Measurements from ENCODE around the gene ZNF423.

The ZNF423 gene

DNA sequence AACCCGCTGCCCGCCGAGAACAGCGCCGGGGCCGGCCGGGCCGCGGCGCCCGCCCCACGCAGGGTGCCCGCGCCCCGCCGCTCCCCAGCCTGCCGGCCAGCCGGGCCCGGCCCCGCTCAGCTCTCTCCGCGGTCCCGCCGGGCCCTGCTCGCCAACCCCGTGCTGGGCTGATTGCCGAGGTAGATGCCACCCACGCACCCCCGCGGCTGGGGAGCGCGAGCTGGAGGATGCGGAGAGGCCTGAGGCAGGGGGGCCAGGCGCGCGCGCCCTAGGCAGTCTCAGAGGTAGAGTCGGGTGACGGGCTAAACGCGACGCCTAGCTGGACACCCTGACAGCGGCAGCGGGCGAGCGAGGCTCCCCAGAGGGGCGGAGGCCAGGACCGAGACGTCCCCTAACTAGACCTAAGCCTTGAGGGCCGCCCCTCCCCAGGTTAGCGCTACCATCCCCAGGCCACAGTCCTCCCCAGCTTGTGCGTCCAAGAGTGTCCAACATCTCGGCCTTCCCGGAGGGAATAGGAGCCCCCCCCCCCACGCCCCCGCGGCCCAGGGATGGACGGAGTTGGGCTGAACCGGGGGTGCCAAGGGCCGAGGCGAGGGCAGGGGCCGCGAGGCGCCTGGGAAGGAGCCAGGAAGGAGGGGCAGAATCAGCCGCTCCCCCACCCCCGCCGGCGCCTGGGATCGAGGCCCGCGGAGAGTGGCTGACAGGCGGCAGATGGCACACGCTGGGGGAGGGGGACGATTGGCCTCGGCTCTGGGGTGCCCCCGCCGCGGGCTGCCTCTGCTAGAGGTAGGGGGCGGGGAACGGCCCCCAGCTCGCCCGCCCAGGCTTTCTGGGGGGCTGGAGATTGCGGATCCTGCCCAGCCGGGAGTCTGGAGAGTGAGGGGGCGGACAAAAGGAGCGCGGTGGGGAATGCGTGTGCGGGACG lies 2.5 kb upstream of the ZNF423 start:
- H3K36me3 Mint-ChIP-seq (ENCODE audit: low read depth), result no peaks in the 10 kb centered on the region
- peaks cover 44% of the 10 kb centered on the region for H3K27me3 Mint-ChIP-seq

DNA sequence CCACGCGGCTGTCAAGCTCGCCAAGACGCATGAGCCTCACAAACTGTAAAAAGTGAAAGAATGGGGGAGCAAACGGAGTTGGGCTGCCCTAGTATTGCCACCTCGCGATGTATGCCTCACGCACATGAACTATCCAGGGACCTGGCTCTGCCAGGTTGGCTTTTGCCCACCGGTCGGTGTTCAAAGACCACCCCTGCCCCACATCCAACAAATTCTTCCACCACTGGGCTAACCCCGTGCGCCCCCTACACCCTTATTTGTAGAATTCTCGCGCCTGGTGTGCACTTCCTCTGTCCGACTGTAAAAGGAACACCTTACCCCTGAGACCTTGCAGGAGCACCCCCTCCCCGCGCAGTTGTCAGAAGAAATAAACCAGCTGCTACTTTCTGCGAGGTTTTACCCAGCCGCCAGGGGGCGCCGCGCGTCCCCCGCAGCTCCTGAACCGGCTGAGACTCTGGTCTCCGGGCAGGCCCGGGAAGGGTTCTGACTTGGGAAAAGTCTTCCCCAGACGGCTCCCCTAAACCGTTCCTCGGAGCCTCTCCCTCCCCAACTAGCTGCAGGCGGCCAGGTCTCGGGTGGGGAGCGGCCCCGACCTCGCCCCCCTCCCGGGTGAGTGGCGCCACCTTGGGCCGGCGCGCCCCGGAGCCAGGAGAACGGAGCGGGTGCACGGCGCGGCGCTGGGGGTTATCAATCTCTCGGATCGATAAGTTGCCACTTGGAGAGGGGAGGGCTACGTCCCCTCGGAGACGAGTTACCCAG lies 1.7 kb upstream of the ZNF423 start:
- Mint-ChIP-seq H3K9me3 (no peaks in the 10 kb centered on the region), H3K27me3 (peaks cover 51% of the 10 kb centered on the region), H3K36me3 (ENCODE audit: low read depth) (no peaks in the 10 kb centered on the region), H3K4me1 (peaks cover 10% of the 10 kb centered on the region), H3K27ac (no peak overlapping the region), H3K4me3 (peak overlapping the region; percentile 67)
- peak; percentile 5 for ATAC-seq
- peak; percentile 54 for DNase-seq

More for the DNA sequence above, 2.5 kb upstream of the ZNF423 start:
- Mint-ChIP-seq H3K27ac (no peak overlapping the region), H3K4me1 (peaks cover 10% of the 10 kb centered on the region), H3K9me3 (no peaks in the 10 kb centered on the region), H3K4me3 (no peak overlapping the region)
- ATAC-seq, result peak; percentile 13
- DNase-seq, result peak; percentile 41

DNA sequence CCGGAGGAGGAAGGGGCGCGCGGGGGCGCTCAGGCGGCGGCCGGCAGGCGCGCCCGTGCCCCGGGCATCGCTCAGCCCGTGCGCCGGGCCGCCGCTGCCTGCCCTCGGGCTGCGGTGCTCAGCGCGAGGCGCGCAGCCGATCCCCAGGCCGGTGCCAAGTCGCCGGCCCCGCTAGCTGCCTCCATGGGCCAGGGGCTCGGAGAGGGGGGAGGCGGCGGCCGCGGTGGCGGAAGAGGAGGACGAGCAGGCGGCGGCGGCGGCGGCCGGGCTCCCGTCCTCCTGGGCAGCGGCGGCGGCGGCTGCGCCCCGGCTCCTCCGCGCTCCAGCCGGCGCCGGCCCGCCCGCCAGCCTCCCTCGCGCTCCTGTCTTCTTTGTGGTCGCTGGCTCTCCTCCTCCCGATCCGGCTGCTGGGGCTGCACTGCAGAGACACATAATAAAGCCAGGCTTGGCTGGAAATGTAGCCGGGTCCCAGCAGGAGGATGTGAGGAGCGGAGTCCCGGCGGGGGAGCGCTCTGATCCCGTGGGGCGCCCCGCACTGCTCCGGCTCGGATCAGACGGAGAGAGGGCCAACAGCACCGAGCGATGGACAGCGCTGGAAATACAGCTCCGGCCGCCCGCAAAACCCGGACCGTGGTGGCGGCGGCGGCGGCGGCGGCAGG lies 889 bp upstream of the ZNF423 start:
- no peaks in the 10 kb centered on the region for H3K36me3 Mint-ChIP-seq (ENCODE audit: low read depth)
- H3K27me3 Mint-ChIP-seq, result peaks cover 52% of the 10 kb centered on the region
- peak; percentile 16 for DNase-seq

DNA sequence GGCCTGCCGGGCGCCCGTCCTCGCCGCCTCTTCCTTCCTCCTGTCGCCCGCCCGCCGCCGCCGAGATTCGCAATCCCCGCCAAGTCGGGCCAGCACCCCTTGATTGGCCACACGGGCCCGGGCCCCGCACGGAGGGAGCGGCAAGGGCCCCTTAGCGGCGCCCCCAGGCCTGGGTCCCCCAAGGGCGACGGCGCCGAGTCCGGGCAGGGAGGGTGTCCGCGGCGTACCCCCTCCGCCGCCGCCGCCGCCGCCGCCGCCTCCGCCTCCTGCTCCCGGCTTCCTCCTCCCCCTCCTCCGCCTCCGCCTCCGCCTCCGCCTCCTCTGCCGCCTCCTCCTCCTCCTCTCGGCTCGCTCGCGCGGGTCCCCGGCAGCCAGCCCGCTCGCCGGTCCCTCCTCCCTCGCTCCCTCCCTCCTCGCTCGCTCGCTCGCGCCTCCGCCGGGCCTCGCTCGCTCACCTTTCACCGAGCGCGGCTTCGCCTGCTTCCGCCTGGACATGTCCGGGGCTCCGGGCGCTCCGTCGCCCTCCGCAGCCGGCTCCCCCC lies 561 bp downstream of the ZNF423 start:
- Mint-ChIP-seq H3K36me3 (ENCODE audit: low read depth) (no peaks in the 10 kb centered on the region), H3K4me1 (peaks cover 10% of the 10 kb centered on the region), H3K4me3 (peak overlapping the region; percentile 29), H3K27ac (no peak overlapping the region), H3K9me3 (no peaks in the 10 kb centered on the region), H3K27me3 (peaks cover 46% of the 10 kb centered on the region)
- ATAC-seq (peak; percentile 17), DNase-seq (peak; percentile 40)

More for the DNA sequence above, 889 bp upstream of the ZNF423 start:
- ATAC-seq, result peak; percentile 48
- H3K9me3 Mint-ChIP-seq, result no peaks in the 10 kb centered on the region
- peak overlapping the region; percentile 55 for H3K4me3 Mint-ChIP-seq
- no peak overlapping the region for H3K27ac Mint-ChIP-seq
- H3K4me1 Mint-ChIP-seq, result peaks cover 10% of the 10 kb centered on the region

DNA sequence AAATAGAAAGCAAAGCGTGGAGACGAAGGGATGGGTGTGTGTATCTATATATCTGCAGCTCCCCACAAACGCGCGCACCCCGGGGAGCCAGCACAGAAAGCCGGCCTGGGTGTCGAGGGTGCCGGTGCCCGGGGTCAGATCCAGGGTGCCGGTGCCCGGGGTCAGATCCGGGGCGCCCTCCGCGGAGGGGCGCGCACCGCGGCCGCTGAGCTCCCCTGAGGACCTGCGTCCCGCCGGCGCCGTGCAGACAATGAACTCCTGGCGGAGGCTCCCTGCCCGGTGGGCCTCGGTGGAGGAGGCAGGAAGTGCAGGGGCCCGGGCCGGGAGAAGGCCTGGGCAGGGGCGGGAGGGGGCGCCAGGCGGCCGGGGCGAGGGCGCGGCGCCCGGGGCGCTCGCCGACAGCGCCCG lies 1.1 kb downstream of the ZNF423 start:
- H3K27me3 Mint-ChIP-seq, result peaks cover 40% of the 10 kb centered on the region
- H3K27ac Mint-ChIP-seq, result no peak overlapping the region
- no peaks in the 10 kb centered on the region for H3K9me3 Mint-ChIP-seq
- ATAC-seq (peak; percentile 14), DNase-seq (peak; percentile 12)
- no peak overlapping the region for H3K4me3 Mint-ChIP-seq
- H3K4me1 Mint-ChIP-seq, result peaks cover 10% of the 10 kb centered on the region
- no peaks in the 10 kb centered on the region for H3K36me3 Mint-ChIP-seq (ENCODE audit: low read depth)

DNA sequence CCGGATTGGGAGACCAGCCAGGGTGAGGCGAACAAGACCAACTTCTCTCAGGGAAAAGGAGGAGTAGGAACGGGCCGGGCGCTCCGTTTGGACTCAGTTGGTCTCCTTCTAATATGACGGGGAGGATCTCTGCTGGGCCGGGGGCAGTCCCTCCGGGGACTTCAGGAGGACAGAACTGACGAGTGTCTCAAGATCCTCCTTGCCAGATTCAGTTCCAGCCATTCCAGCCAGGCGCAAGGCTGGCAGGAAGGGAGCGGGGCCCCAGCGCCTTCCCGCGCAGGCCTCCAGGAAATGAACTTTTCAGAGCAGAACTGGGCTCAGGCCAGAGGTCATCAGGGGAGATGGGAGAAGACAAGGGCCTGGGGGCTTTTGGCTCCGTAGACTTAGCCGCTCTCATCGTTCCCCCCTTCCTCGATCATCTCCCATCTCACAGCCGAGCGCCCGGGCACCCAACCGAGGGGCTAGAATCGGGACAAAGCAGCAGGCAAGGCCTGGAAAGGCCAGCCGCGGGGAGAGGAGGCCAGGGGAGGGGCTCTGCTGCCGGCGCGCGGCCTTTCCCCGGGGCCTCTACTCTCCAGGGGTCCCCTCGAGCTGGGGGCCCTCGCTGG lies 1.6 kb downstream of the ZNF423 start:
- Mint-ChIP-seq H3K27ac (no peak overlapping the region), H3K36me3 (ENCODE audit: low read depth) (no peaks in the 10 kb centered on the region), H3K4me3 (no peak overlapping the region), H3K27me3 (peaks cover 37% of the 10 kb centered on the region), H3K4me1 (peaks cover 8% of the 10 kb centered on the region), H3K9me3 (no peaks in the 10 kb centered on the region)
- no peak for DNase-seq
- no peak for ATAC-seq

DNA sequence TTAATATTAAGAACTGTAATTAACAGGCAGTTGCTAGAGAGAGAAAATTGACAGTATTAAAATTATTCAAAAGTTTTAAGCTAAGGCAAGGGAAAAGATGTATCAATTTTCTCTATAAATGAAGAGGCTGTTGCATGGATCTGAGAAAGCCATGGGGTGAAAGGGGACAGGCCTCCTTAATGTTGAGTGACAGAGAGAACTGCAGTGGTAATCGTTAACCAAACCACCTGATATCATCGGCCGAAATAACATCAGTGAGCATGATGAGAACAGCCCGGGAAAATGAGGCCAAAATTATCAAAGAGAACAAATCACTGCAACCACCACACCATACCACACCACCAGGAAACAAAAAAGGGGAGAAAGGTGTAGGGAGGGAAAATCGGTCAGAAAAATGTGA lies 3.6 kb downstream of the ZNF423 start:
- DNase-seq (no peak), ATAC-seq (no peak)
- H3K27me3 Mint-ChIP-seq, result peaks cover 37% of the 10 kb centered on the region
- H3K36me3 Mint-ChIP-seq (ENCODE audit: low read depth), result no peaks in the 10 kb centered on the region
- no peak overlapping the region for H3K27ac Mint-ChIP-seq
- H3K4me3 Mint-ChIP-seq, result no peak overlapping the region
- peaks cover 2% of the 10 kb centered on the region for H3K4me1 Mint-ChIP-seq
- no peaks in the 10 kb centered on the region for H3K9me3 Mint-ChIP-seq

DNA sequence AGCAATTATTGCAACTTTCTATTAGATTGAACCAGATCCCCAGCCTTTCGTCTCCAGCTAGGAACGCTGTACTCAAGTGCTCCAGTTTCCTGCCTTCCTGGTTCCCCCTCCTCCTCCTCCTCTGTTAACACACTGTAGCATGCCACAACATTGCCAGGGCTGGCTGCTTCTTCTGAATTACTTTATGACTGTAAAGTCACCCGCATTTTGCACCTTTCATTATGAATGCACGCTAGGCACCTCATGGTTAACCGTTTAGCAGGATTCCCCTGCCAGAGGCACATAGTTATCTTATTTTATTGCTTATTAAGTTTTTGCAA lies 4.5 kb downstream of the ZNF423 start:
- DNase-seq (no peak), ATAC-seq (no peak)
- Mint-ChIP-seq H3K36me3 (ENCODE audit: low read depth) (no peaks in the 10 kb centered on the region), H3K4me3 (no peak overlapping the region), H3K27me3 (peaks cover 38% of the 10 kb centered on the region), H3K27ac (no peak overlapping the region), H3K4me1 (no peaks in the 10 kb centered on the region), H3K9me3 (no peaks in the 10 kb centered on the region)

DNA sequence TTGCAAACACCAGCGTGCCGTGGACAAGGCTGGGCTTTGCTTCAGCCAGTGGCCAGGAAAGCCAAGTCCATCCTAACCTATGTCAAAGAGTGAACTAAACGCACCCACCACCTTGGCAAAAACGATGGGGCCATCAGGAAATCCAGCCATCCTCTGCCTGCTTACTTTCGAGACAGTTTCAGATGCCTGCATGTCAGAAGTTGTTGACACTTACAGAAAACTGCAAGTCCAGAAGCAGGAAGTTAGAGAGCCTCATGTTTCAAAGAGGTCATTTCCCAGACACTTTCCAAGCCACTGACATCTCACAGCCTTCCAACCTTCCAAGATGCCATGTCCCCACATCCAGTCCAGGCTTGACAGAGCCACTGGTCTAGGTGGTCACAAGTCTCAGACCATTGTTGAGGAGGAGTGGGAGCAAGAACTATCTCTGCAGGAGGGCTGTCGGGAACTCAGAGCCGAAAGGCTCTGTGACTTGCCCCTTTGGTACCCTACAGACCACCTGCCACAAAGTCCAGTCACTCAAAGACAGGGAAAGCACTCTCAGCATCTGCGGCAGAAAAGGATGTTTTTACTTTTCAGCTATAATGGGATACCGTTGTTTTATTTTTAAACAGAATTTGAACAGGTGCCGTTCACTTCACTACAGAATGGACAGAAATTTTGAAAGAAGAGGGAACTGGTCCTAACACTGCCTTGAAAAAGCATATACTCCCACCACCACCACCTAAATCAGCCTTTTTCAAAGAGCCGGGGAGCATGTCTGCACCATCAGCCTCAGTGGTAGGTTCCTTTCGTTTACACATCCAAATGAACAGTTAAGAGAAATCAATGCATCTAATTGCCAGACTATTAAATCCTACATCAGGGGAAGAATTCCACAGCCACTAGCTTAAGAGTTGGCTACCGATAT lies 5.1 kb downstream of the ZNF423 start:
- peaks cover 34% of the 10 kb centered on the region for H3K27me3 Mint-ChIP-seq
- H3K4me3 Mint-ChIP-seq, result no peak overlapping the region
- no peaks in the 10 kb centered on the region for H3K36me3 Mint-ChIP-seq (ENCODE audit: low read depth)
- ATAC-seq (no peak), DNase-seq (no peak)
- no peaks in the 10 kb centered on the region for H3K9me3 Mint-ChIP-seq
- H3K4me1 Mint-ChIP-seq, result no peaks in the 10 kb centered on the region
- H3K27ac Mint-ChIP-seq, result no peak overlapping the region

DNA sequence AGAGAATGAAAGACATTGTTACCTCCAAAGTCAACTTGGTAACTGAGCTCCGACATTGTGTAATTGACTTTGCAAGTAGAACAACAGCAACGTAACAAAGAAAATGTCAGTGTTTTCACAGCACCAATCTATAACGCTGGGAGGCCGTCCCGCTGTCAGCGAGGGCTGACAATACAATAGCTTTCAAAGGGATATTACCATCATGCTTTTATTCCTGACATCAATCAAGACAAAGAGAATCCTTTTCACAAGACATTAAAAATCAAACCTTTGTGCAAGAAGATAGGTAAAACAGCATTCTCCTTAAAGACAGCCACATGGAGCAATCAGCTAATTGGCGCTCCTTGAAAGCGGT lies 6.2 kb downstream of the ZNF423 start:
- Mint-ChIP-seq H3K27me3 (peaks cover 34% of the 10 kb centered on the region), H3K27ac (no peak overlapping the region), H3K36me3 (ENCODE audit: low read depth) (no peaks in the 10 kb centered on the region), H3K4me1 (no peaks in the 10 kb centered on the region), H3K4me3 (no peak overlapping the region), H3K9me3 (no peaks in the 10 kb centered on the region)
- ATAC-seq (no peak), DNase-seq (no peak)

DNA sequence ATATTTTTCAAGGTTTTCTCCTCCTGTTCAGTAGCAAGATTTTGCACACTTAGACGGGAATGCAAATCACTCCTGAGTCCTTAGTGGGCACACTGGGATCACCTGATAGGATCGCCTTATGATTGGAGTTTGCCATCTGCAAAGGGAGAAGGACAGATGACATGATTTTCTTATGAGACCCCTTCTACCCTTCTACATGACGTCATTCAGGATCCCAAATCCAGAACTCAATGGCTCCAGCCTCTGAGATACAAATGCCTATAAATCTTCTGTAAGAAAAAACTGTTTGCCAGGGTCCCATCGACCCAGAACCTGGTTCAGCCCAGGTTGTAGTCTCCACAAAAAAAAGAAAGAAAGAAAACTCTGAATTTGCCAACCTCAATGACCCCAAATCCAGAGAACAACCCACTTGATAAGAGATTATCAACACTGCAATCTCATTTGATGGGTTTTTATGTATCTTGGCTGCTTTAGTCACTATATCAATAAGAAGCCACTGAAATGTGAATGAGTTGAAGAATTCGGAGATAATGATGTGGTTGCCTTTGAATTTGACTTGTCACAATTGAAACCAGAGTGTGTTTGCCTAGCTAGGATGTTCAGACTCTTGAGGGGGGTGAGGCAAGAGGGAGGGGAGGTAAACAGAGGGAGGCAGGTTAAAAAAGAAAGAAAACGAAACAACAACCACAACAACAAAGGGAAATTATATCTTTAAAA lies 6.7 kb downstream of the ZNF423 start:
- DNase-seq (no peak), ATAC-seq (no peak)
- Mint-ChIP-seq H3K27me3 (peaks cover 30% of the 10 kb centered on the region), H3K36me3 (ENCODE audit: low read depth) (no peaks in the 10 kb centered on the region), H3K4me1 (no peaks in the 10 kb centered on the region), H3K9me3 (no peaks in the 10 kb centered on the region), H3K27ac (no peak overlapping the region), H3K4me3 (no peak overlapping the region)

DNA sequence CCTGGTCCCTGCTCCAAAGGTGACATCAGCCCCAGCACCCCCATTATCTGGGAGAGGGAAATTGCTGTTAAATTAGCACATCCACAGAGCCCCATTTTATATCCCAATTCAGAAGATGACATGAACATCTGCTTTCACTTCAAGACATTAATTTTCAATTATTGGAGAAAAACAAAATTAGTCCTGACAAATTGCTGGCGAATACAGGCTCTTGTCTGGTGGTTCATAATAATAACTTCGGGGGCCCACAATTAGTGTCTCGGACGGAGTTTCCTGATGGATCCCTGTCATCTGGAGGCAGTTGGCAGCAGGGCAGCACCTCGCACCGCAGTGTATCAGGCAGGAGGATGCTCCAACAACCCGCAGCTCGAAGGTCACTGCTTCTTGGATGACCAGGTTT lies 7.4 kb downstream of the ZNF423 start:
- H3K4me1 Mint-ChIP-seq, result no peaks in the 10 kb centered on the region
- no peaks in the 10 kb centered on the region for H3K9me3 Mint-ChIP-seq
- H3K27ac Mint-ChIP-seq, result no peak overlapping the region
- no peak for ATAC-seq
- no peak for DNase-seq
- no peak overlapping the region for H3K4me3 Mint-ChIP-seq
- H3K27me3 Mint-ChIP-seq, result peaks cover 24% of the 10 kb centered on the region
- no peaks in the 10 kb centered on the region for H3K36me3 Mint-ChIP-seq (ENCODE audit: low read depth)

DNA sequence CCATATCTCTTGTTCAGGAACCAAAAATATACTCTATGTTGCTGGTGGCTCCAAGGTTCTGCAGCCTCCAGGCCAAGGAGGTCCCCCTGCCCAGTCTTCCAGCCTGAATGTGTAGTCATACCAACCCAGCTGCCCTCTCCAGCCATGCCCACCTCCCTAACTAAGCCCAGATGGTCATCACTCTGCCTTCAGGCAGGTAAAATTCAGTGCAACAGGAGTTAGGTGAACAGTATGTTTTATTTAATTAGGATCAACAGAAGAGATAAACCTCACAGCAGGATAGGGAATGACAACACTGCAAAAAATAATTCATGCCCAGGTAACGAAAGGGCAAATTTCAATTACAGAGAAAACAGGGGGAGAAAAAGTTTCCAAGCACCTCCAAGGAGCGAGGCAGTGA lies 9.1 kb downstream of the ZNF423 start:
- Mint-ChIP-seq H3K4me3 (no peak overlapping the region), H3K4me1 (no peaks in the 10 kb centered on the region), H3K27me3 (peaks cover 13% of the 10 kb centered on the region), H3K9me3 (no peaks in the 10 kb centered on the region), H3K36me3 (ENCODE audit: low read depth) (no peaks in the 10 kb centered on the region), H3K27ac (no peak overlapping the region)
- ATAC-seq (no peak), DNase-seq (no peak)

Measured in activated naive CD8-positive, alpha-beta T cell treated with anti-CD3 and anti-CD28 coated beads, Interleukin-2, amount 50 U/mL, for 24 hours (primary cell).